Mononuclear cell (primary cell): Measurements from ENCODE around the gene C2orf81. TPM values are rescaled to one million over a fixed set of nuclear protein-coding genes. Genes with fewer than 3 reads are reported as not detected.
A peak's percentile ranks its signal among the peaks of the same experiment; 100 is the strongest.

Source experiments
- H3K27me3 ChIP-seq: 2 replicates; pipeline ENCODE4 v1.6.0; 2011; ENCODE audit warnings: low read length, control low read depth; ENCODE audit not compliant: insufficient read depth
- H3K4me1 ChIP-seq: 2 replicates; pipeline ENCODE4 v1.5.1; 2011; ENCODE audit warnings: mild to moderate bottlenecking, low read length, control low read depth; ENCODE audit not compliant: insufficient read depth
- H3K4me3 ChIP-seq: 2 replicates; pipeline ENCODE4 v1.5.1; 2011; ENCODE audit warnings: mild to moderate bottlenecking, low read length, moderate library complexity
- H3K9me3 ChIP-seq: 2 replicates; pipeline ENCODE4 v1.5.1; 2011; ENCODE audit warnings: low read depth, mild to moderate bottlenecking, control low read depth, low read length
- total RNA-seq: library from RNA; depleted of rRNA; stranded (reverse); fragments of >200 nt; gene quantifications from one replicate; pipeline ENCODE4 v1.2.3, GENCODE V29; 2012

C2orf81 gene
- total RNA-seq, 1 donor = 0.94 TPM

DNA sequence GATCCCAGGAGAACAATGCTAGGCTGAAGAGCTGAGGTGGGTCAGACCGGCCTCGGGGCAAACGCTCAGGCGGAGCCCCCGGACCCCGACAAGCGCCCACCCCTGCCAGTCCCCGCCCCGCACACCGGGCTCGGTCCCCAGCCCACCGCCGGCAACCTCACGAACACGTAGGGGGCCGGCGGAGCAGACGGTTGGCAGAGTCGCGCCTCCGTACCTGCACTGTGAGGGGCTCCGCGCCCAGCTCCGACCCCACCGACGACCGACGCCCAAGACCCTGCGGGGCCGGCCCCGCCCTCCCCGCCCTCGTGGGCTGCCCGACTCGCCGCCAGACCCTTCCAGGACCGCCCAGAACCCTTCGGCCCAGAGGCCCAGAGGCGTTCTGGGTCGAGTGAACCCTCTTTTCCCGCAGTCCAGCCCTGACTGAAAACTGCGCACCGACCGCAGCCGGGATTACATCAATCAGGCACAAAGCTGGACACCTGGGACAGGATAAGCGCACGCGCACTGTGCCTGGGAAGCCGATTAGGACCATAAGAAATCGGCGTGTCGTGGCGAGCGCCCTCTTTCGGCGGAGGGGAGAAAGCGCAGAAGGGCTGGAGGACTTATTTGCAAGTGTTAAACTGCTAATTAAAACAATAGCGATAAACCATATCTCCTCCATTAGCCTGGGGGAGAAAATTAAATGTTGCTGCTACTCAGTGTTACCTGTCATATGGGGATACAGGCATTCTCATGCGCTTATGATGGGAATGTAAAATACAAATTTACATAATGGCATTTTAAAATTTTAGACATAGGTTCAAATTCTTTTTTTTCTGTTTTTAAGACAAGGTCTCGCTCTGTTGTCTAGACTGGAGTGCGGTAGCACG is 29.6 kb downstream of the C2orf81 start:
- Histone ChIP-seq H3K9me3 (no peaks in the 10 kb centered on the region), H3K4me1 (peaks cover 32% of the 10 kb centered on the region), H3K27me3 (peaks cover 5% of the 10 kb centered on the region), H3K4me3 (peak overlapping the region; percentile 79)

DNA sequence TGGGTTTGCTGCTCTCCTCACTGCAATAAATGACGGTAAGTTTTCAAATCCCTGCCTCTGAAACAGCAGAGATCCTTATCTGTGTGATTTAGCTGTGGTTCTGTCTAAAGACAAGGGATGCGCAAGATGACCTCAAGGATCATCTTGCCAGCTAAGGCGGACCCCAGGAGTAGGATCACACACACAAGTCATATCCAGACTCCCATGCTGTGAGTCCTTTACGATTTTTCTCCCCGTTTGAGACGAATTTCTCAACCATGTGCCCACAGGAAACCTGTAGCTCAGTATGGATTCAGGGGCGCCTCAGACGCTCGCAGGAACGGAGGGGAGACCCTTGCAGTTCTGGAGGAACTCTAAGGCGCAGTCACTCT is 30.2 kb downstream of the C2orf81 start:
- H3K4me3 ChIP-seq = peak overlapping the region; percentile 79
- H3K9me3 ChIP-seq = no peaks in the 10 kb centered on the region
- peaks cover 5% of the 10 kb centered on the region for H3K27me3 ChIP-seq
- peaks cover 32% of the 10 kb centered on the region for H3K4me1 ChIP-seq

- H3K4me3 ChIP-seq = no peak overlapping the region
- peaks cover 32% of the 10 kb centered on the region for H3K4me1 ChIP-seq
- H3K9me3 ChIP-seq = no peaks in the 10 kb centered on the region
- peaks cover 5% of the 10 kb centered on the region for H3K27me3 ChIP-seq
Observed at GRCh38 chr2:74390606-74391005, 30.8 kb downstream of the C2orf81 start.

DNA sequence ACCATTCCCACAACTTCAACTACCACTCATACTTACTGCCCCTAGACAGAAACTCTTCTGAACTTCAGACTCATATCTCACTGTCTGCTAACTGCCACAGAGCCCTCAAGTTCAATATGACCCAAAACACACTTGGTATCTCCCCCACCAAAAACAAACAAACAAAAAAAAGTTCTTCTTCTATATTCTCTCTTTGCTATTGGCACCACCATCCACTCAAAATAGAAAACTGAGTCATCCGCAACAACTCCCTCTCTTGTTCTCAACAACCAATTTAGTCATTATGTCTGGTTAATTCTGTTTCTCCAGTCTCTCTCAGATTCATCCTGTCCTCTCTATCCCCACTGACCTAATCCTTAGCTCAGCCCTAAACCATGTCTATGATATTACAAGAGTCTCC is 34.1 kb downstream of the C2orf81 start:
- Histone ChIP-seq H3K27me3 (no peaks in the 10 kb centered on the region), H3K9me3 (no peaks in the 10 kb centered on the region), H3K4me3 (no peak overlapping the region), H3K4me1 (peaks cover 32% of the 10 kb centered on the region)

DNA sequence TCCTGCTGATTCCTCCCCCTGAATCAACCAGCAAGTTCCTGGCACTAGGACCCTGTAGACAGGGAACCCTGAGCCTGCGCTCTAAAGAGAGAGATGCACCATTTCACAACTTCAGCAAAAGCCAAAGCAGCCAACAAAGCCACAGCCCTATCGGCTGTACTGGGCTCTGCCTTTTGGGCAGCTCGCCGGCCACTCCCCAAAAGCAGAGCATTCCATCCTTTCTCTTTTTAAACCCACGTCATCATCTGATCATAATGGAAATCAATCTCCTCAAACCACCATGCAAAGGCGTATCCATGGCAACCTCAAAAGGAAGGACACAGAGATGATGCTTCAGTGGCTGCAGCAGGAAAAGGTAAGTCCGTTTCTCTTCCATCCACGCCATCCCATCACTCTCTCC is 36.0 kb downstream of the C2orf81 start:
- Histone ChIP-seq H3K9me3 (no peaks in the 10 kb centered on the region), H3K27me3 (no peaks in the 10 kb centered on the region), H3K4me1 (peaks cover 24% of the 10 kb centered on the region), H3K4me3 (no peak overlapping the region)

- Histone ChIP-seq H3K27me3 (no peaks in the 10 kb centered on the region), H3K4me3 (no peak overlapping the region), H3K4me1 (peaks cover 23% of the 10 kb centered on the region), H3K9me3 (no peaks in the 10 kb centered on the region)
Observed at GRCh38 chr2:74384051-74384450, 37.4 kb downstream of the C2orf81 start.

GRCh38 chr2:74383254-74383653 is 38.2 kb downstream of the C2orf81 start:
- no peaks in the 10 kb centered on the region for H3K9me3 ChIP-seq
- no peak overlapping the region for H3K4me3 ChIP-seq
- H3K27me3 ChIP-seq = no peaks in the 10 kb centered on the region
- peaks cover 23% of the 10 kb centered on the region for H3K4me1 ChIP-seq

DNA sequence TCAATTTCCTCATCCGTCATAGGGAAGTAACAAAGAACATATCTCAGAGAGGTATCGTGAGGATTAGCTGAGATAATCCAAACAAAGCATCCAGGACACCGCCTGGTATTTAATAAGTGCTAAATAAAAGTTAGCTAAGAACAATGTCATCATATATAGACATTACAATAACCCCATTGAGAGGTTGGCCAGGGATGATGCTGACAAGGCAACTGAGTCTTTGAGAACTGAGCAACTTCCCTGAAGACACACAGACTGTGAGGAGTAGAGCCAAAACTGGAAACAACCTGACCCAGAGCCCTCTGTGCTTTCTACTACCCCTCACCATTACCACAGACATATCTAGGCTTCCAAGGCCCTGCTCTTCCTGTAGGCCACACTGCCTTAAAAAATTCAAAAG is 39.7 kb downstream of the C2orf81 start:
- H3K4me1 ChIP-seq = peaks cover 15% of the 10 kb centered on the region
- no peaks in the 10 kb centered on the region for H3K27me3 ChIP-seq
- no peaks in the 10 kb centered on the region for H3K9me3 ChIP-seq
- H3K4me3 ChIP-seq = no peak overlapping the region

DNA sequence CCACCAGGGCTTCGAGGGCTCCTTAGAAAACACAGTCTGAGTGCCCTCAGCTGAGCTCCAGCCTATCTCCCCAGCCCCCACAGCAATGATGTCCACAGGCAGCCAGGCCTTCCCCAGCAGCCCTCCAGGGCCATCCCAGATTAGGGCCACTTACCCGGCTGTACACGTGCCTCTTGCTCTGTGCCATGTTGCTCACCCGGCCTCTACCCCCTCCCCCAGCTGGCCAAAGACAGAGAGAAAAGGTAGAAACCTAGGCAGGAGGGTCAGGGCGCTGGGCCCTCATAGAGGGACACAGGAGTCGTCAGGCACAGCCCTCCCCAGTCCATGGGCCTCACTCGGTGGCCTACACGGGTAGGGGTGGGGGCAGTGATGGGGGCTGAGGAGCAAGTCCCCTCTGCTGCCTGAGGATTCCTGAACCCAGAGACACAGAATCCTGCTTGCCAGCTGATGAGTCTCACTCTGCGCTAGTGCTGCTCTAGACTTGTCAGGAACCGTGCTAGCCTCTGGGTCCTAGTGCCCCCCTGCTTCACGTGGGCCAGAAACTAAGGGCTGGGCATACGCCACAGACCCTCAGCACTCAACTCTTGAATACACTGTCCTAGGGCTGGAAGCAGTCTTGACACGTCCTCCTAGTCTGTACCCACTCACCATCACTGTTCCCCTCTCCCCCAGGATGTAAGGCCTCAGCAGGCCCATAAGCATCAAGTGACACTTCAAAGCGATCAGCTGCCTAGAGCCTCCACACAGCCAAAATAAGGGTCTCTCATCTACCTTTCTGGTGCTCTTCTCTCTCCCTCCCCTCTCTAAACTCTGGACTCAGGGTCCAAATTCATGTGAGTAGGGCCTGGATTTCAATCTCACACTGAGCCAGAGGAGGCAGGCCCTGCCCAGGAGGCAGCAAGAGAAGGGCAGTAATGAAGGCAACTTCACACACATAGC is 41.3 kb downstream of the C2orf81 start, which contains the start of gene DCTN1:
DCTN1 (minus strand) TSS at position 461 of the 939 bp plus-strand sequence; CDS start at position 187, 274 bp downstream.
- Histone ChIP-seq H3K9me3 (no peaks in the 10 kb centered on the region), H3K4me1 (peaks cover 15% of the 10 kb centered on the region), H3K4me3 (no peak within 1 kb of the TSS), H3K27me3 (no peaks in the 10 kb centered on the region)

DNA sequence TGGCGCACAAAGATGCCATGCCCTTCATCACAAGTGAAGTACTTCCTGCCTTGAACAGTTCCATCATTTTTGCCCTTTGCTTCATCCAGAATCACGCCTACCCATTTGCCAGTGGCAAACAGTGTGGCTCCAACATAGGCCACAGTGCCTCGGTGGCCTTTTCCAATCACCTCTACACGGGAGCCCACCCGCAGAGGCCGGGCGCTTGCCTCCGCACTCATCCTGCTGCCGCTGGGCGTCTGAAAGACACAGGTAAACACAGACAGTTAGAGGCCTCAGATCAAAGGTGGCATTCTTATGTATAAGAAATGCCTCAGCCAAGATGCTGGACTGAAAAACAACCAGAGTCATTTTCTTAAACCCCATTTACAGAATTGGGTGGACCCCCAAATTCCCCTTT is 43.4 kb downstream of the C2orf81 start:
- H3K4me1 ChIP-seq = peaks cover 15% of the 10 kb centered on the region

GRCh38 chr2:74375838-74376237 is 45.6 kb downstream of the C2orf81 start:
- no peaks in the 10 kb centered on the region for H3K9me3 ChIP-seq
- peaks cover 15% of the 10 kb centered on the region for H3K4me1 ChIP-seq
- H3K27me3 ChIP-seq = no peaks in the 10 kb centered on the region
- H3K4me3 ChIP-seq = no peak overlapping the region

More for the DNA sequence above, 43.4 kb downstream of the C2orf81 start:
- H3K27me3 ChIP-seq = no peaks in the 10 kb centered on the region
- no peaks in the 10 kb centered on the region for H3K9me3 ChIP-seq
- H3K4me3 ChIP-seq = no peak overlapping the region

- Histone ChIP-seq H3K4me3 (no peak overlapping the region), H3K27me3 (no peaks in the 10 kb centered on the region), H3K9me3 (no peaks in the 10 kb centered on the region), H3K4me1 (peaks cover 3% of the 10 kb centered on the region)
Observed at GRCh38 chr2:74374509-74375205, 46.8 kb downstream of the C2orf81 start.

DNA sequence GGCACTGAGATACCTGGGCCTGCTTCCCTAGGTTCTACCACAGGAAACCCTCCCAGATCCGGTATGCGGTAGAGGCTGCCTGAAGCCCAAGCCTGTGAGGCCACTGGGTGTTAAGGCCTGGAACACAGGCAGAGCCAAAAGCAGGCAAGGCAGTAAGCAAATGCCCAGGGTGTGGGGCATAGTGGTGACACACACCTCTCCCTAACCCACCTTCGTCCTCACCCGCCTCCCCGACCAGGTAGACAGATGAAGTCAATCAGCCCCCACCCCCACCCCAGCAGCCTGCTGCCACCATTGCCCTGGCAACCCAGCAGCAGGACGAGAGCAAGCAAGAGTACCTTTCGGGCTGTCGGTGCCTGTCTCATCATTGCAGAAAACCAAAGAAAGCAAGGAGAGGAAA is 47.4 kb downstream of the C2orf81 start:
- H3K4me1 ChIP-seq = no peaks in the 10 kb centered on the region
- no peaks in the 10 kb centered on the region for H3K27me3 ChIP-seq
- no peak overlapping the region for H3K4me3 ChIP-seq
- H3K9me3 ChIP-seq = no peaks in the 10 kb centered on the region

- Histone ChIP-seq H3K4me3 (no peak overlapping the region), H3K27me3 (no peaks in the 10 kb centered on the region), H3K4me1 (no peaks in the 10 kb centered on the region), H3K9me3 (no peaks in the 10 kb centered on the region)
Observed at GRCh38 chr2:74373221-74373676, 48.2 kb downstream of the C2orf81 start.
